Neural progenitor cell (in vitro differentiated cells): ENCODE results near the gene IDS. TPM values are rescaled to one million over a fixed set of nuclear protein-coding genes. Genes with fewer than 3 reads are reported as not detected.

Experiments
- DNase-seq: peaks from one replicate; pipeline ENCODE4 v3.0.0-alpha.2; 2016; ENCODE audit warnings: low spot score
- H2AFZ ChIP-seq: fragments of 200-600 bp; sonication (generic); replicated peaks from 2 replicates; pipeline ENCODE4 v1.6.1; 2016; ENCODE audit warnings: antibody characterized with exemption
- H3F3A ChIP-seq: fragments of 200-600 bp; sonication (generic); 2 replicates; pipeline ENCODE4 v1.6.1; 2016; ENCODE audit warnings: antibody characterized with exemption, low read depth
- H3K27ac ChIP-seq: fragments of 200-600 bp; sonication (generic); 2 replicates; pipeline ENCODE4 v1.5.1; 2016; ENCODE audit warnings: mild to moderate bottlenecking
- H3K27me3 ChIP-seq: fragments of 200-600 bp; sonication (generic); 2 replicates; pipeline ENCODE4 v1.6.1; 2016; ENCODE audit warnings: mild to moderate bottlenecking, moderate library complexity
- H3K36me3 ChIP-seq: fragments of 200-600 bp; sonication (generic); 2 replicates; pipeline ENCODE4 v1.5.1; 2016
- H3K4me1 ChIP-seq: fragments of 200-600 bp; sonication (generic); 2 replicates; pipeline ENCODE4 v1.6.1; 2016; ENCODE audit warnings: mixed run types
- H3K4me2 ChIP-seq: fragments of 200-600 bp; sonication (generic); 2 replicates; pipeline ENCODE4 v1.6.1; 2016
- H3K4me3 ChIP-seq: fragments of 200-600 bp; sonication (generic); 2 replicates; pipeline ENCODE4 v1.5.1; 2016
- H3K79me2 ChIP-seq: fragments of 200-600 bp; sonication (generic); 2 replicates; pipeline ENCODE4 v1.6.1; 2016; ENCODE audit warnings: low read depth
- H3K9ac ChIP-seq: fragments of 200-600 bp; sonication (generic); 2 replicates; pipeline ENCODE4 v1.6.1; 2016
- H3K9me3 ChIP-seq: fragments of 200-600 bp; sonication (generic); 2 replicates; pipeline ENCODE4 v1.5.1; 2016; ENCODE audit warnings: low read depth
- H4K20me1 ChIP-seq: fragments of 200-600 bp; sonication (generic); 2 replicates; pipeline ENCODE4 v1.6.1; 2016; ENCODE audit warnings: low read depth
- H3K27ac Mint-ChIP-seq: 3 replicates; pipeline ENCODE4 v1.8.0; 2021; ENCODE audit warnings: mixed read lengths
- H3K27me3 Mint-ChIP-seq: 2 replicates; pipeline ENCODE4 v1.8.0; 2022; ENCODE audit warnings: low read depth, mild to moderate bottlenecking, inconsistent platforms, moderate library complexity, mixed read lengths; ENCODE audit not compliant: insufficient read depth
- H3K36me3 Mint-ChIP-seq: 3 replicates; pipeline ENCODE4 v1.8.0; 2021; ENCODE audit warnings: mixed read lengths
- H3K4me1 Mint-ChIP-seq: 3 replicates; pipeline ENCODE4 v1.8.0; 2021; ENCODE audit warnings: mixed read lengths
- H3K4me3 Mint-ChIP-seq: 3 replicates; pipeline ENCODE4 v1.8.0; 2021; ENCODE audit warnings: mild to moderate bottlenecking, moderate library complexity, mixed read lengths
- H3K9me3 Mint-ChIP-seq: 3 replicates; pipeline ENCODE4 v1.8.0; 2020; ENCODE audit warnings: mixed read lengths
- EZH2 ChIP-seq: fragments of 200-600 bp; sonication (generic); IDR thresholded peaks from 2 replicates; pipeline ENCODE4 v1.6.1; 2017; ENCODE audit warnings: antibody characterized with exemption, mild to moderate bottlenecking, moderate library complexity
- EZH2phosphoT487 ChIP-seq: fragments of 200-600 bp; sonication (generic); IDR thresholded peaks from 2 replicates; pipeline ENCODE4 v1.6.1; 2017; ENCODE audit warnings: antibody characterized with exemption
- total RNA-seq: library from RNA; depleted of rRNA; stranded (reverse); fragments of >200 nt; gene quantifications from 2 replicates; pipeline ENCODE4 v1.2.3, GENCODE V29; 2015; ENCODE audit warnings: low replicate concordance
- TF ChIP-seq, protein P1 (sequence below): fragments of 200-600 bp; sonication (generic); IDR thresholded peaks from 2 replicates; pipeline ENCODE4 v1.5.1; 2017; ENCODE audit warnings: antibody characterized with exemption, mild to moderate bottlenecking

Gene IDS
- total RNA-seq, 1 donor from 2014 or later = 14.5 TPM

DNA sequence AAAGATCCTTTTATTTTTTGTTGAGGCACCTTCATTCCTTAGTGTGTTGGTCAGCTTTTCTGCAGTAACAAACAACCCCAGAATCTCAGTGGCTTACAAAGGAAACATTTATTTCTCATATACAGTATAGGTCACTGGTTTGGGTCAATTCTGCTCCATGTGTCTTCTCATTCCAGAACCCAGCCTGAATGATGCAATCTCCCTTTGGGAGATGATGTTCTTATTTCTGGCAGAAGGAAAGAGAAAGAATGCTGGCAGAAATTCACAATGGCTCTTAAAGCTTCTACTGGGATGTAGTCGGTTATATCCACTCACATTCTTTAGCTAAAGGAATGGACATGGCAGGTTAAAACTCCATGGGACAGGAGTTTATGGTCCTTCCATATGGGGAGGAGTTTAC is 42.3 kb downstream of the IDS start:
- no peak overlapping the region for H3K9ac ChIP-seq
- no peak overlapping the region for H3K4me3 Mint-ChIP-seq
- no peaks in the 10 kb centered on the region for H3K79me2 ChIP-seq
- no peaks in the 10 kb centered on the region for H3K9me3 Mint-ChIP-seq
- no peak overlapping the region for H3K27ac ChIP-seq
- no peak overlapping the region for H3K27ac Mint-ChIP-seq
- H3K4me1 ChIP-seq = no peaks in the 10 kb centered on the region
- H3K36me3 ChIP-seq = no peaks in the 10 kb centered on the region
- no peak overlapping the region for H3K4me3 ChIP-seq
- H3F3A ChIP-seq = no peaks in the 10 kb centered on the region
- H3K4me1 Mint-ChIP-seq = no peaks in the 10 kb centered on the region
- H4K20me1 ChIP-seq = no peaks in the 10 kb centered on the region
- H2AFZ ChIP-seq = no peak overlapping the region
- H3K27me3 ChIP-seq = no peaks in the 10 kb centered on the region
- DNase-seq = no peak
- no peaks in the 10 kb centered on the region for H3K27me3 Mint-ChIP-seq
- no peak overlapping the region for H3K4me2 ChIP-seq
- no peaks in the 10 kb centered on the region for H3K36me3 Mint-ChIP-seq
- TF ChIP-seq EZH2phosphoT487 = no peak
- no peak for TF ChIP-seq EZH2
- TF ChIP-seq, protein P1, sequence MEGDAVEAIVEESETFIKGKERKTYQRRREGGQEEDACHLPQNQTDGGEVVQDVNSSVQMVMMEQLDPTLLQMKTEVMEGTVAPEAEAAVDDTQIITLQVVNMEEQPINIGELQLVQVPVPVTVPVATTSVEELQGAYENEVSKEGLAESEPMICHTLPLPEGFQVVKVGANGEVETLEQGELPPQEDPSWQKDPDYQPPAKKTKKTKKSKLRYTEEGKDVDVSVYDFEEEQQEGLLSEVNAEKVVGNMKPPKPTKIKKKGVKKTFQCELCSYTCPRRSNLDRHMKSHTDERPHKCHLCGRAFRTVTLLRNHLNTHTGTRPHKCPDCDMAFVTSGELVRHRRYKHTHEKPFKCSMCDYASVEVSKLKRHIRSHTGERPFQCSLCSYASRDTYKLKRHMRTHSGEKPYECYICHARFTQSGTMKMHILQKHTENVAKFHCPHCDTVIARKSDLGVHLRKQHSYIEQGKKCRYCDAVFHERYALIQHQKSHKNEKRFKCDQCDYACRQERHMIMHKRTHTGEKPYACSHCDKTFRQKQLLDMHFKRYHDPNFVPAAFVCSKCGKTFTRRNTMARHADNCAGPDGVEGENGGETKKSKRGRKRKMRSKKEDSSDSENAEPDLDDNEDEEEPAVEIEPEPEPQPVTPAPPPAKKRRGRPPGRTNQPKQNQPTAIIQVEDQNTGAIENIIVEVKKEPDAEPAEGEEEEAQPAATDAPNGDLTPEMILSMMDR = no peak
- H3K9me3 ChIP-seq = no peaks in the 10 kb centered on the region

DNA sequence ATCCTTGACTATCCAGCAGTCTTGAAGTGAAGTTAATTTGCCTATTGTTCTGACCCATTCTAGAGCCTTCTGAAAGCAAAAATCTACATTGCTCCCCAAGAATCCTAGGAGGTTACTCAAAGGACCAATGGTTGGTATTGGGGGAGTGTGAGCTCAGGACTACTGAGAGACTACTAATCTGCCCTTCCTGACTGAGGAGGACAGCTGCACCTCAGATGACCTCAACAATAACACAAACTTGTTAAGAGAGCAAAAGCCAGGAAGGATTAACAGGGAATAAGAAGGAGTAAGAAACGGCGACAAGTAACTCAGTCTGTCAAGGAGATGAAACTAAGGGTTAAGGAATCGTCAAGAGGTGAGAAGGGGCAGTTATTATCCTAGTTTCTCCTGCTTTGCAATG is 43.4 kb downstream of the IDS start:
- Histone ChIP-seq H3K9ac (no peak overlapping the region), H3K9me3 (no peaks in the 10 kb centered on the region), H3K27me3 (no peaks in the 10 kb centered on the region), H3K4me2 (no peak overlapping the region), H2AFZ (no peak overlapping the region), H3F3A (no peaks in the 10 kb centered on the region), H4K20me1 (no peaks in the 10 kb centered on the region), H3K4me3 (no peak overlapping the region), H3K36me3 (no peaks in the 10 kb centered on the region), H3K27ac (no peak overlapping the region), H3K79me2 (no peaks in the 10 kb centered on the region), H3K4me1 (no peaks in the 10 kb centered on the region)
- Mint-ChIP-seq H3K36me3 (no peaks in the 10 kb centered on the region), H3K27me3 (no peaks in the 10 kb centered on the region), H3K4me1 (no peaks in the 10 kb centered on the region), H3K27ac (no peak overlapping the region), H3K4me3 (no peak overlapping the region), H3K9me3 (no peaks in the 10 kb centered on the region)
- TF ChIP-seq EZH2 = no peak
- no peak for TF ChIP-seq EZH2phosphoT487
- TF ChIP-seq, protein P1 = no peak
- DNase-seq = no peak

DNA sequence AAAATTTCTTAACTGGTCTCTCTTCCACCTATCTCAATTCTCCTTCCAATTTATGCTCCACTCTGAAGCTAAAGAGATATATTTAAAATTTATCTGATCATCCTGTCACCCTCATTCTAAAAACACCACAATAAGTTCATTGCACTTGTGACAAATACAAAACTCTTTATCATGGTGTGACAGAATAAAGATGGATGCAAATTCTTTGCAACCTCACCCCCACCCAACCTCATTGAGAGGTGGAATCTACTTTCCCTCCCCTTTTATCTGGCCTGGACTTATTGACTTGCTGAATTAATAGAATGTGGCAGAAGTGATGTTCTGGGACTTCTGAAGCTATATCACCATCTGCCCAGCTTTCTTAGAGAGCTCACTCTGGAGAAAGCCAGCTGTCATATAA is 46.5 kb downstream of the IDS start:
- Histone ChIP-seq H3K27ac (no peak overlapping the region), H3K36me3 (no peaks in the 10 kb centered on the region), H3K4me1 (no peaks in the 10 kb centered on the region), H3K4me3 (no peak overlapping the region), H3K79me2 (no peaks in the 10 kb centered on the region), H3K9me3 (peaks cover 3% of the 10 kb centered on the region), H4K20me1 (no peaks in the 10 kb centered on the region), H3F3A (no peaks in the 10 kb centered on the region), H2AFZ (no peak overlapping the region), H3K27me3 (no peaks in the 10 kb centered on the region), H3K4me2 (no peak overlapping the region), H3K9ac (no peak overlapping the region)
- Mint-ChIP-seq H3K36me3 (no peaks in the 10 kb centered on the region), H3K4me1 (no peaks in the 10 kb centered on the region), H3K4me3 (no peak overlapping the region), H3K9me3 (no peaks in the 10 kb centered on the region), H3K27ac (no peak overlapping the region), H3K27me3 (no peaks in the 10 kb centered on the region)
- DNase-seq = no peak
- TF ChIP-seq, protein P1 = no peak
- TF ChIP-seq EZH2phosphoT487 (no peak), EZH2 (no peak)
